NCI-H1930 (cell line): ENCODE data around the gene TANC1.

ENCODE experiments used
- DNase-seq, 2 experiments: peaks; one replicate each; lab custom pipeline; 2025; lab: John Stamatoyannopoulos, UW

Gene TANC1

GRCh38 chr2:159225025-159226016 is 256.9 kb downstream of the TANC1 start:
- DNase-seq: no peak

- no peak for DNase-seq
Observed at GRCh38 chr2:159226059-159226461, 257.6 kb downstream of the TANC1 start.

GRCh38 chr2:159226608-159227385 is 258.4 kb downstream of the TANC1 start:
- DNase-seq: no peak

- no peak for DNase-seq
Observed at GRCh38 chr2:159227467-159227866, 259.0 kb downstream of the TANC1 start.

- DNase-seq: no peak
Observed at GRCh38 chr2:159228081-159228581, 259.7 kb downstream of the TANC1 start.

GRCh38 chr2:159229476-159230144 is 261.2 kb downstream of the TANC1 start:
- no peak for DNase-seq

- no peak for DNase-seq
Observed at GRCh38 chr2:159230145-159230877, 261.9 kb downstream of the TANC1 start.

- DNase-seq: no peak
Observed at GRCh38 chr2:159232456-159233170, 264.2 kb downstream of the TANC1 start.

GRCh38 chr2:159234868-159235267 is 266.4 kb downstream of the TANC1 start:
- DNase-seq: no peak

- no peak for DNase-seq
Observed at GRCh38 chr2:159243529-159243928, 275.1 kb downstream of the TANC1 start.

GRCh38 chr2:159246325-159246988 is 278.0 kb downstream of the TANC1 start:
- DNase-seq: no peak

- no peak for DNase-seq
Observed at GRCh38 chr2:159249990-159250715, 281.7 kb downstream of the TANC1 start.

- no peak for DNase-seq
Observed at GRCh38 chr2:159251296-159252173, 283.1 kb downstream of the TANC1 start.

GRCh38 chr2:159252905-159253304 is 284.5 kb downstream of the TANC1 start:
- DNase-seq: no peak

- DNase-seq: no peak
Observed at GRCh38 chr2:159256159-159256558, 287.7 kb downstream of the TANC1 start.

GRCh38 chr2:159262226-159262625 is 293.8 kb downstream of the TANC1 start:
- no peak for DNase-seq

GRCh38 chr2:159262904-159263303 is 294.5 kb downstream of the TANC1 start:
- no peak for DNase-seq

- no peak for DNase-seq
Observed at GRCh38 chr2:159265171-159265576, 296.7 kb downstream of the TANC1 start.
